Measurements from ENCODE around the gene AP1M2.
A peak's percentile ranks its signal among the peaks of the same experiment; 100 is the strongest.
"Not testable (repeated sequence)": the region's sequence is repeated elsewhere in the genome, so short reads cannot be mapped to it uniquely, and the experiment has no call there.

The AP1M2 gene

GRCh38 chr19:10565028-10565566 is 22.0 kb downstream of the AP1M2 start:
- peak; percentile 60 for DNase-seq (ENCODE audit: low spot score)

- DNase-seq (ENCODE audit: low spot score): no peak
Observed at GRCh38 chr19:10562609-10563008, 24.5 kb downstream of the AP1M2 start.

DNA sequence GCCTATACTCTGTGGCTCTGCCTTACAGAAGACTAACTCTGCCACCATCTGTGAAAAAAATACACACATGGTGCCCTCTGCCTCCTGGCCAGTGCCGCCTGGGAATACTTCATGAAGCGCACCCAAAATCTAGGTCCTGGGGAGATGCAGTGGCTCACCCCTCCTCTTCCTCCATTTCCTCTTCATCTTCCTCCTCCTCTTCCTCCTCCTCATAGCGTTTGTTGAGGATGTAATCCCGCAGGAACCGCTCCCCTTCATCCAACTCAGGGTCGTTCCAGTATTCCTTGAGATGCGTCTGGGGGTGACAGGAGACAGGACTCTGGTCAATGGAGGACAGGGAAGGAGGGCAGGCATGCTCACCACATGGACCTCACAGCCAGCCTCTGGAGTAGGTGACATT is 27.0 kb downstream of the AP1M2 start:
- no peak for DNase-seq (ENCODE audit: low spot score)

DNA sequence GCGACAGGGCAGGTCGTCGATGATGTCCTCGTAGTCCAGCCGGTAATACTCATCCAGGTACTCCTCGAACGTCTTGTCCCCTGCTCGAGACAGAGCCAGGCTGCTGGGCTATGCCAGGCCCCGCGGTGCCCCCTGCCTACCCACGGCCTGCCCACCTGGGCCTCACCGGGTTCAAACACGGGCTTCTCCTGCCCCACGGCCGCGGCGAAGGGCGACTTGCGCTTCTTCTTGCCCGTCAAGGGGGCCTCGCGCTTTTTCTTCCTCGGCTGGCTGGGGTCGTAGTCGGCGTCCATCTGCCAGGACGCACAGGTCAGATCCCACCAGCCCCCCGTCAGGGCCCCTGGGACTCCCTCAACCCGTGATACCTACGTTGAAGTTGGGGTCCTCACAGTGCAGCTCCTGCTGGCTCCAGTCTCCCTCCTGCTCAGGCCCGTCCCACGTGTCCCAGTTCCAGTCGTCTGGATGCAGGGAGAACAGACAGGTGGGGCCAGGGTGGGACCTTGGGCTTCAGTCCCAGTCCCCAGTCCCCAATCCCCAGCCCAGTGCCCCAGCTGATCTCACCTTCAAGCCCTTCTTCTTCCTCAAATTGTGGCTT is 29.4 kb downstream of the AP1M2 start:
- no peak for DNase-seq (ENCODE audit: low spot score)

GRCh38 chr19:10555610-10555973 is 31.5 kb downstream of the AP1M2 start:
- no peak for DNase-seq (ENCODE audit: low spot score)

DNA sequence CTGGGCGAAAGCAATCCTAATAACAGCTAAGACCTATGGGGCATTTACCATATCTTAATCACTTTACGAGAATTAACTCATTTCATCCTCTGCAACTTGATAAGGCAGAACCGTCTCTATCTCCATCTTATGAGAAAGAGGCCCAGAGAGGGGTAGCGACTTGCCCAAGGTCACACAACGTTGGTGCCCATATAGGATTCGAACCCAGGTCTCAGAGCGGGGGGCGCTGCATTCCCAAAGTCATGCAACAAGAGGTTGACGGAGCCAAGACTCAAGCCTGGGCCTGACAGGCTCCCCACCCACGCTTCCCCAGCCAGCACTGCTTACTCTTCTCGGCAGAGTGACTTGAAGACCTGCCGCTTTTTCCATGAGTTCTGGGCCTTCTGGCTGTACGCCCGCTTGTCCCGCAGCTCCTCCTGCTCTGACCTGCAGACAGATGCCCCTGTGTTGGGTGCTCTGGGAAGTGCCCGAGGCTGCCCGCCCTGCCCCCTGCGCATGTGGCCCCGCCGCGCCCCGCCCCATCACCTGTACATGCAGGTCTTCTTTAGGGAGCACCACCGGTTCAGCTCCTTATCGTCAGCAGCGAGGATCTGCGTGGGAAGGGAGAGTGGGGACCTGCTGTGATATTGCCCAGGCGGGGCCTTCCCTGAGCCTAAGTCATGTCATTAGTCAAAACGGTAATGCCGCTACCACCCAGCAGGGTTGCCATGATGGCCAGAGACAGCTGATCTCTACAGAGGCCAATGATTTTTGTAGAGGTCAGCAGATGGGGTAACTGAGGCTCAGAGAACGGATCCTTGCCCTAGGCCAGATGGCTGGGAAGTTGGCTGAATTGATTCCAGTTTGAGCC is 32.1 kb downstream of the AP1M2 start:
- no peak for DNase-seq (ENCODE audit: low spot score)

DNA sequence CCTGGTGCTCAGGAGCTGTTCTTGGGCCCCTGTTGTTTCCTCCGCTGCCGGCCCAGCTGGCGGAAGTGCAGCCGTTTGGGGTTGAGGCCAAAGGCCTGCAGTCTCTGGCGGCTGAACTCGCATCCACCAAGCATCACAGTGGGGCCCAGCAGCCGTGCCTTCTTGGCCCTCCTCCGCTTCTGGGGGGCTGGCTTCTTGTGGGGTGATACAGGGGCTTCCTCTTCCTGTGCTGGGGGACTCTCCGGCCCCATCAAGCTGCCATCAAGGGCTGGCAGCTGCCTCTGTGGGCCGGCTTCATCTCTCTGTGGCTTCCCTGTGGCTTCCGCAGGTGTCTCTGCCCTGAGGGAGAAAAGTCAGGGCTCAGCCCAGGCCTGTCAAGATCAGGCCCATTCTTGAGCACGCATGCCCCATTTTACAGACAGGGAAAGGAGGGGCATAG is 33.1 kb downstream of the AP1M2 start:
- peak; percentile 70 for DNase-seq (ENCODE audit: low spot score)

DNA sequence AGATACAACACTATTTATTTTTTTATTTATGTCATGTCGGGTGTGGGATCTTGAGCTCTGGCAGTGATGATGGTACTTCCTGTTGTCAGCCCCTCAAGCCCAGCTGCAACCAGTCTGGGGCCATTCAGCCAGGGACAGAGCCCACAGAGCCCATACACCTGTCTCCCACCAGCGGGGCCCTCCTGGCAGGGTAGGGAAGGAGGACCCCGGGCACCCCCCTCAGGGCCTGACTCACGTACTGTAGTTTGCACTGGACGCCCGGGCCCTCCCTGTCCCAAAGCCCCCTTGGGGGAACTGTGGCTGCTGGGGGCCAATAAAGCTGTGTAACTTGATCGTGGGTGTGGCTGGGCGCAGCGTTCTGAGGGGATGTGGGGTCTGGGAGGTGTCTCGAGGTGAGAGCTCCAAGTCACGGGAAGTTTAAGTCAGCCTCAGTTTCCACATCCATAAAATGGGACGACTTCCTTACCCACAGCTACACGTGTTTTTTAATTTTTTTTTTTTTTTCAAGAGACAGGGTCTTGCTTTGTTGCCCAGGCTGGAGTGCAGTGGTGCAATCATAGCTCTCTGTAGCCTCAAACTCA is 33.9 kb downstream of the AP1M2 start:
- no peak for DNase-seq (ENCODE audit: low spot score)

- no peak for DNase-seq (ENCODE audit: low spot score)
Observed at GRCh38 chr19:10552510-10553053, 34.5 kb downstream of the AP1M2 start.

DNA sequence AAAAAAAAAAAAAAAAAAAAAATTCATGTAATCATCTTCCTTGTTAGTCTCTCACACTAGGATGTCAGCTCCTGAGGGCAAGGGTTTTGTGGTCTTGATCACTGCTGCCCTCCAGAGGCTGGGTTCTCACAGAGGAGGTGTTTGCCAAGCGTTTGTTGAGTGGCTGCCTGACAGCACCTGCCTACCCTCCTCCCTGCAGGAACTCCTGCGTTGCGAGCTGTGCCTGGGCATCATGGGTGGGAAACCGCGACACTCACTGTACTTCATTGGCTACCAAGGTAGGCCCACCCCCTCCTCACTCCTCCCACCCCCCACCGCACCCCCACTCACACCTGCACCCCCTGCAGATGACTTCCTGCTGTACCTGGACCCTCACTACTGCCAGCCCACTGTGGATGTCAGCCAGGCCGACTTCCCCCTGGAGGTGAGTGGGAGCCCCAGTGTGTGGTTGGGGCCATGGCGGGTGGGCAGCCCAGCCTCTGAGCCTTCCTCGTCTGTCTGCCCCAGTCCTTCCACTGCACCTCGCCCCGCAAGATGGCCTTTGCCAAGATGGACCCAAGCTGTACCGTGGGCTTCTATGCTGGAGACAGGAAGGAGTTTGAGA is 35.3 kb downstream of the AP1M2 start:
- DNase-seq (ENCODE audit: low spot score): peak; percentile 50

GRCh38 chr19:10551006-10551405 is 36.1 kb downstream of the AP1M2 start:
- not testable (repeated sequence) for DNase-seq (ENCODE audit: low spot score)

DNA sequence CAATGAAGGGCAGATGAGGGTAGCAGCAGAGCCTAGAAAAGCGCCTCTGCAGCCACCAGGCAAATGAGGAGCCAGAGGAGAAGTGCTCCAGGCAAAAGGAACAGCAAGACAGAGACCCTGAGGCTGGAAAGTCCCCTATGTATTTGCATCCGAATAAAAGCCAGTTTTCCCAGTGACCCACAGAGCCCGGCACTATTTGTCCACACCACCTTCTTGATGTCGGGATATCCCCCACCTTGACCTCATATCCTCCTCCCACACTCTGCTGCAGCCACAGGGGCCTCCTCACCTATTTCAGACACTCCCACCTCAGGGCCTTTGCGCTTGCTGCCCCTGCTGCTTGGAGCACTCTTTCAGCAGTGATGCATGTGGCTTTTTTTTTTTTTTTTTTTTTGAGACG is 36.8 kb downstream of the AP1M2 start:
- DNase-seq (ENCODE audit: low spot score): no peak

DNA sequence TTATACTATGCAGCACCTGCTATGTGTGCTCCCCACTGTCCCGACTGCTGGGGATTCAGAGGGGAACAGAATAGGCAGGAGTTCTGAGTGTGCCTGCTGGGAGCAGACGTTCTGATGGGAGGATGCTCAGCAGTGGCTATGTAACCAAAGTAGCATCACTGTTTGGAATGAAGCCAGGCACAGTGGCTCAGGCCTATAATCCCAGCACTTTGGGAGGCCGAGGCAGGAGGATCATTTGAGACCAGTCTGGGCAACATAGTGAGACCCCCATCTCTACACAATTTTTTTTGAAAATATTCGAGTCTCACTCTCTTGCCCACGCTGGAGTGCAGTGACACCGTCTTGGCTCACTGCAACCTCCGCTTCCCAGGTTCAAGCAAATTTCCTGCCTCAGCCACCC is 37.4 kb downstream of the AP1M2 start:
- DNase-seq (ENCODE audit: low spot score): no peak

- no peak for DNase-seq (ENCODE audit: low spot score)
Observed at GRCh38 chr19:10548746-10549276, 38.3 kb downstream of the AP1M2 start.

- no peak for DNase-seq (ENCODE audit: low spot score)
Observed at GRCh38 chr19:10546817-10547216, 40.3 kb downstream of the AP1M2 start.

DNA sequence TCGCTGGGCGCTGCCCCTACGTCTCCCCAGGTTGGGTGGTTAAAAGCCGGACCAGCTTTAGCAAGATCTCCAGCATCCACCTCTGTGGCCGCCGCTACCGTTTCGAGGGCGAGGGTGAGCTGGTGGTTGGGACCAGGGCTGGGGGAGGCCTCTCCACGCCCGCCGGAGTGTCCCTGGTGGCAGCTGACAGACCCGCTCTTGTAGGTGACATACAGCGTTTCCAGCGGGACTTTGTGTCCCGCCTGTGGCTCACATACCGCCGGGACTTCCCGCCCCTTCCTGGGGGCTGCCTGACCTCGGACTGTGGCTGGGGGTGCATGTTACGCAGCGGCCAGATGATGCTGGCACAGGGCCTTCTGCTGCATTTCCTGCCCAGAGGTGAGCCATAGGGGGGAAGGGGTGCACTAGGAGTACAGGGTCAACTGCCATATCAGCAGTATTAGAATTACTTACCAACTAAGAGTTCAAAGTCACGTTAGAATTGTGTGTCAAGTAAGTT is 42.3 kb downstream of the AP1M2 start:
- DNase-seq (ENCODE audit: low spot score): no peak

GRCh38 chr19:10544242-10544752 is 42.8 kb downstream of the AP1M2 start:
- peak; percentile 25 for DNase-seq (ENCODE audit: low spot score)

DNA sequence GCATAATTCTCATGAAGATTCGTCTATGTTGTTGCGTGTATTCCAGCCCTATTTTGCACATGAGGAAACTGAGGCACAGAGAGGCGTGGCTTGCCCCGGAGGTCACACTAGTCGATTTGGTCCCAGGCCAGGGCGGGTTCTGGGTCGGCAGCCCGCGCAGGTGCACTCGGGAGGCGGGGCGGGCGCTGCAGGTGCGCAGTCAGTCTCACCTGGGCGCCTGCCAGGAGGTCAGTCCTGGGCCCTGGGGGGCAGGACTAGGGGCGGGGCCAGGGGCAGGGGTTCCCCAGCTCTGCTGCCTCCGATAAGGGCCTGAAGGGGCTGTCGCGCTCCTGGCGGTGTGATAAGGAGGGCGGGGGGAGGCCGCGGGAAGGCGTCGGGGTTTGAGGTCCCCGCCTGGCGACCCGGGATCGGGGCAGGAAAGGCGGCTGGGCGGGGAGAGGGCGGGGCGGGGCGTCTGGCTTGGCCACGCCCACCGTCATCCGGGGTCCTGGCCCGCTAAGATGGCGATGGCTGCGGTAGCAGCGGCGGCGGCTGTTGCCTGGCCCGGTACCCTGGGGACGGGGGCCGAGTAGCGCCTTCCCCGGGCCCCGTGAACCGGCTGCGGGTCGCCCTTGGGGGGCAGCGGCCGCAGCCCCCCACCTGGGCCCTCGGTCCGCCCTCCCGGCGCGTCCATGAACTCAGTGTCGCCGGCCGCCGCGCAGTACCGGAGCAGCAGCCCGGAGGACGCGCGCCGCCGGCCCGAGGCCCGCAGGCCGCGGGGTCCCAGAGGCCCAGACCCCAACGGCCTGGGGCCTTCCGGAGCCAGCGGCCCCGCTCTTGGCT is 43.5 kb downstream of the AP1M2 start, which contains the start of gene ATG4D:
Gene ATG4D, plus strand, starts transcription at position 485 of the 822 bp plus-strand sequence. Its CDS starts 187 bp downstream, at position 672.
- peak; percentile 76 for DNase-seq (ENCODE audit: low spot score)

- DNase-seq (ENCODE audit: low spot score): no peak
Observed at GRCh38 chr19:10543059-10543419, 44.1 kb downstream of the AP1M2 start.

DNA sequence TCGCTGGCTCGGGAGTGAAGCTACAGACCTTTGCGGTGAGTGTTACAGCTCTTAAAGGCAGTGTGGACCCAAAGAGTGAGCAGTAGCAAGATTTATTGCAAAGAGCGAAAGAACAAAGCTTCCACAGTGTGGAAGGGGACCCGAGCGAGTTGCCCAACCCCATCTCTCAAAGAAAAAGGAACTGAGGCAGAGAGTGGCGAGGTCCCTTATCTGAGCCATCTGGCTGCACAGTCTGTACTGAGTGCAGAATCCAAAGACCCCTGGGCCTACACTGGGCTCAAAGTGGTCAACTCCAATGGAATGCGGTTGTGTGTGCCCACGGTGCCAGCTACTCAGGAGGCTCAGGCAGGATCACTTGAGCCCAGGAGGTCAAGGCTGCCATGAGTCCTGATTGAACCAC is 48.1 kb downstream of the AP1M2 start:
- not testable (repeated sequence) for DNase-seq (ENCODE audit: low spot score)
